Measurements from ENCODE around the gene TENM3.

- no peak for TF ChIP-seq CTCF (IDR thresholded peaks at IDR 0.05)
- no peak for TF ChIP-seq ZFX (IDR thresholded peaks at IDR 0.05; ENCODE audit: borderline replicate concordance)
These were observed 249.2 kb downstream of the TENM3 start for GRCh38 chr4:182492423-182492822.
